ENCODE measurements around the gene TTLL12.

GRCh38 chr22:43235445-43236409, 48.8 kb upstream of the TTLL12 start:
- no peak for TF ChIP-seq EZH2 (IDR thresholded peaks at IDR 0.05; ENCODE audit: insufficient read depth, poor library complexity, severe bottlenecking)
- TF ChIP-seq EZH2phosphoT487 (IDR thresholded peaks at IDR 0.05; ENCODE audit: insufficient read depth, low read depth): no peak
